H9 (cell line): Measurements from ENCODE around the gene MEN1. TPM values are rescaled to one million over a fixed set of nuclear protein-coding genes. Genes with fewer than 3 reads are reported as not detected.
A peak's percentile ranks its signal among the peaks of the same experiment; 100 is the strongest.

Source experiments
- DNase-seq: peaks from one replicate; pipeline ENCODE4 v3.0.0-alpha.2; 2017
- H2AFZ ChIP-seq: one replicate; pipeline ENCODE4 v1.6.1; 2013; ENCODE audit warnings: mild to moderate bottlenecking, low read length, control low read depth, moderate library complexity
- H2AK5ac ChIP-seq: 2 replicates; pipeline ENCODE4 v1.6.1; 2013; ENCODE audit warnings: low read length, control low read depth, mixed read lengths; ENCODE audit not compliant: insufficient read length
- H2BK120ac ChIP-seq: one replicate; pipeline ENCODE4 v1.6.1; 2013; ENCODE audit warnings: low read depth, mild to moderate bottlenecking, low read length, control low read depth, inconsistent platforms; ENCODE audit not compliant: poor library complexity, severe bottlenecking
- H2BK12ac ChIP-seq: 2 replicates; pipeline ENCODE4 v1.6.1; 2013; ENCODE audit warnings: low read length, control low read depth, mixed read lengths, low read depth; ENCODE audit not compliant: insufficient read length
- H2BK15ac ChIP-seq: 2 replicates; pipeline ENCODE4 v1.6.1; 2013; ENCODE audit warnings: low read depth, low read length, control low read depth
- H2BK20ac ChIP-seq: one replicate; pipeline ENCODE4 v1.6.1; 2013; ENCODE audit warnings: low read depth, mild to moderate bottlenecking, low read length, control low read depth, inconsistent platforms; ENCODE audit not compliant: poor library complexity, severe bottlenecking
- H2BK5ac ChIP-seq: 2 replicates; pipeline ENCODE4 v1.6.1; 2013; ENCODE audit warnings: low read length, control low read depth, mixed read lengths; ENCODE audit not compliant: insufficient read length
- H3K14ac ChIP-seq: 2 replicates; pipeline ENCODE4 v1.6.1; 2013; ENCODE audit warnings: low read length, control low read depth; ENCODE audit not compliant: insufficient read depth
- H3K18ac ChIP-seq: 2 replicates; pipeline ENCODE4 v1.6.1; 2013; ENCODE audit warnings: low read depth, mild to moderate bottlenecking, mixed read lengths, low read length, control low read depth; ENCODE audit not compliant: insufficient read length
- H3K23ac ChIP-seq: 2 replicates; pipeline ENCODE4 v1.6.1; 2013; ENCODE audit warnings: low read length, control low read depth, mixed read lengths, low read depth; ENCODE audit not compliant: insufficient read length
- H3K23me2 ChIP-seq: 2 replicates; pipeline ENCODE4 v1.6.1; 2013; ENCODE audit warnings: low read depth, mild to moderate bottlenecking, mixed read lengths, low read length, control low read depth; ENCODE audit not compliant: insufficient read length, poor library complexity, severe bottlenecking
- H3K27ac ChIP-seq: 2 replicates; pipeline ENCODE4 v1.5.1; 2013; ENCODE audit warnings: low read length, control low read depth, mixed read lengths, low read depth; ENCODE audit not compliant: insufficient read length
- H3K27me3 ChIP-seq: 2 replicates; pipeline ENCODE4 v1.6.1; 2013; ENCODE audit warnings: low read length, control low read depth, inconsistent platforms; ENCODE audit not compliant: insufficient read depth
- H3K4ac ChIP-seq: 2 replicates; pipeline ENCODE4 v1.6.1; 2013; ENCODE audit warnings: low read depth, mild to moderate bottlenecking, control low read depth, inconsistent platforms, low read length, moderate library complexity
- H3K4me1 ChIP-seq: 2 replicates; pipeline ENCODE4 v1.6.1; 2013; ENCODE audit warnings: low read length, control low read depth, inconsistent platforms; ENCODE audit not compliant: insufficient read depth
- H3K4me2 ChIP-seq: 2 replicates; pipeline ENCODE4 v1.6.1; 2013; ENCODE audit warnings: low read length, control low read depth, mixed read lengths; ENCODE audit not compliant: insufficient read length, insufficient read depth
- H3K56ac ChIP-seq: 2 replicates; pipeline ENCODE4 v1.6.1; 2013; ENCODE audit warnings: low read depth, mild to moderate bottlenecking, mixed read lengths, low read length, control low read depth; ENCODE audit not compliant: insufficient read length
- H3K79me1 ChIP-seq: 2 replicates; pipeline ENCODE4 v1.6.1; 2013; ENCODE audit warnings: low read depth, mild to moderate bottlenecking, moderate library complexity, low read length, control low read depth, inconsistent platforms; ENCODE audit not compliant: insufficient read depth, poor library complexity, severe bottlenecking
- H3K79me2 ChIP-seq: 2 replicates; pipeline ENCODE4 v1.6.1; 2013; ENCODE audit warnings: low read length, control low read depth, inconsistent platforms; ENCODE audit not compliant: insufficient read depth
- H3K9ac ChIP-seq: 2 replicates; pipeline ENCODE4 v1.6.1; 2013; ENCODE audit warnings: low read length, control low read depth, mixed read lengths; ENCODE audit not compliant: insufficient read length; ENCODE audit errors: extremely low read depth
- H3K9me3 ChIP-seq: one replicate; pipeline ENCODE4 v1.6.1; 2013; ENCODE audit warnings: low read depth, low read length, inconsistent platforms; ENCODE audit not compliant: control insufficient read depth
- H3T11ph ChIP-seq: one replicate; pipeline ENCODE4 v1.6.1; 2013; ENCODE audit warnings: mild to moderate bottlenecking, low read length, control low read depth, inconsistent platforms
- H4K20me1 ChIP-seq: one replicate; pipeline ENCODE4 v1.6.1; 2013; ENCODE audit not compliant: control insufficient read depth, insufficient read length, insufficient read depth
- H4K5ac ChIP-seq: 2 replicates; pipeline ENCODE4 v1.6.1; 2013; ENCODE audit warnings: low read depth, mild to moderate bottlenecking, mixed read lengths, low read length, control low read depth; ENCODE audit not compliant: insufficient read length
- H4K8ac ChIP-seq: replicated peaks from 2 replicates; pipeline ENCODE4 v1.6.1; 2013; ENCODE audit warnings: low read length, control low read depth, mixed read lengths, low read depth; ENCODE audit not compliant: insufficient read length
- H4K91ac ChIP-seq: 2 replicates; pipeline ENCODE4 v1.6.1; 2013; ENCODE audit warnings: low read depth, mild to moderate bottlenecking, moderate library complexity, mixed read lengths, low read length, control low read depth; ENCODE audit not compliant: insufficient read length
- H3K27ac Mint-ChIP-seq, 3 experiments: 2 replicates in 2 of 3; 3 replicates in 1 of 3; pipeline ENCODE4 v1.8.0; 2020 to 2021; ENCODE audit warnings: mixed read lengths in 3 of 3, mild to moderate bottlenecking in 1 of 3, moderate library complexity in 1 of 3
- H3K27me3 Mint-ChIP-seq: 2 replicates; pipeline ENCODE4 v1.8.0; 2021; ENCODE audit warnings: low read depth, mild to moderate bottlenecking, moderate library complexity, mixed read lengths
- H3K36me3 Mint-ChIP-seq, 3 experiments: 2 replicates in 2 of 3; 3 replicates in 1 of 3; pipeline ENCODE4 v1.8.0; 2020 to 2021; ENCODE audit warnings: low read depth in 3 of 3, mixed read lengths in 3 of 3; ENCODE audit not compliant: insufficient read depth in 1 of 3
- H3K4me1 Mint-ChIP-seq, 2 experiments: 2 replicates each; pipeline ENCODE4 v1.8.0; 2020; ENCODE audit warnings: mixed read lengths in 2 of 2
- H3K4me3 Mint-ChIP-seq, 2 experiments: 2 replicates in 1 of 2; 3 replicates in 1 of 2; pipeline ENCODE4 v1.8.0; 2020 to 2021; ENCODE audit warnings: mild to moderate bottlenecking in 2 of 2, mixed read lengths in 2 of 2, moderate library complexity in 1 of 2
- H3K9me3 Mint-ChIP-seq, 2 experiments: 2 replicates in 1 of 2; 3 replicates in 1 of 2; pipeline ENCODE4 v1.8.0; 2020; ENCODE audit warnings: mild to moderate bottlenecking in 2 of 2, mixed read lengths in 2 of 2, moderate library complexity in 1 of 2
- WGBS: extraction: QIAGEN DNeasy Blood & Tissue Kit; methylation state at CpG from one replicate; pipeline ENCODE4 v1.1.7; 2013; ENCODE audit warnings: missing lambda C conversion rate, low lambda C conversion rate, mixed read lengths; ENCODE audit not compliant: insufficient read length; ENCODE audit errors: extremely low coverage; 5-methylcytosine and 5-hydroxymethylcytosine counted together
- total RNA-seq: library from RNA; stranded (reverse); gene quantifications from 2 replicates; pipeline ENCODE4 v1.2.1, GENCODE V29; 2021
- TF ChIP-seq, protein P1 (sequence below): fragments of 200-600 bp; sonication (generic); conservative IDR thresholded peaks from 3 replicates; pipeline ENCODE4 v1.8.0; 2021; ENCODE audit warnings: antibody characterized with exemption, mild to moderate bottlenecking

MEN1 gene
- total RNA-seq, 1 experiment from 2014 or later = 49.9 TPM

DNA sequence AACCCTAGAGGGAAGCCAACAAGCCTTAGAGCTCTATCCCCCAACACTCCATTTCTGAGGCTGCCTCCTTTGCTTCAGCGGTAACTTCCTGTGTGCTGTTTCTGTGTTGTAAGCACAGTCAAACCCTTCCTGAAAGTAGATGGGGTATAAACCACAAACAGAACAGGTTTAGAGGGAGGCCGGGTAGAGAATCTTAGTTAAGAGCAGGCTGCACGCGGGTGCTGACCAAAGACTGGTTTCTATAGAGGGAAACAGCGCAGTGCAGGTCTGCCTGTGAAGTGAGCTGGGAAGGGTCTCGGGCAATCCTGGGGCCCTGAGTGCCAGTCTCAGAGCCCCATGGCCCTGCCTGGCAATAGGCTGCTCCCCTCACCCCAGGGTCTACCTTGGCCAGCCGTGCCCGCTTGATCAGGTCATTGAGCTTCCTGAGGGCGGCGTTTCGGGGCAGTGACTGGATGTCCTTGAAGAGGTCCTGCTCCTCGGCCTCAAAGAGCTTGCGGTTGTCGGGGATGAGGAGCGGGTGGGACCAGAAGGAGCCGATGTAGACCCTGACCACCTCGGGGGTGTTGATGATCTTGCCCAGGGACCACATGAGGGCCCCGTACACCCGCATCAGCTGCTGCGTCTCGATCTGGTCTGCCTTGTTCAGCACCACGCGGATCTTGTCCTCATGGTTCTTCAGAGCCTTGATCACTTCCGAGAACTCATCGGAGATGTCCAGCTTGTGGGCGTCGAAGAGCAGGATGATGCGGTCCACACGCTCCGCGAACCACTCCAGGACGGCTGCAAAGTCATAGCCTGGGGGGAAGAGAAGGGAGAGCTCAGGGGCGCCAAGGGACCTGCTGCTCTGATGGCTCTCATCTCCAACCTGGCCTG lies 49.4 kb upstream of the MEN1 start:
- no peaks in the 10 kb centered on the region for H3K27me3 Mint-ChIP-seq
- H2BK5ac ChIP-seq = no peak overlapping the region
- no peak overlapping the region for H3K4me3 Mint-ChIP-seq
- H2BK15ac ChIP-seq = no peak overlapping the region
- no peak overlapping the region for H2AFZ ChIP-seq
- H4K20me1 ChIP-seq = no peaks in the 10 kb centered on the region
- peaks cover 24 to 26% of the 10 kb centered on the region in 2 experiments for H3K4me1 Mint-ChIP-seq
- H3K9me3 Mint-ChIP-seq = no peaks in the 10 kb centered on the region
- H3K14ac ChIP-seq = no peak overlapping the region
- DNase-seq = no peak
- H2BK12ac ChIP-seq = no peak overlapping the region
- H2AK5ac ChIP-seq = no peak overlapping the region
- no peaks in the 10 kb centered on the region for H3K79me2 ChIP-seq
- H3K56ac ChIP-seq = no peak overlapping the region
- no peak overlapping the region for H3K27ac ChIP-seq
- H3K4me1 ChIP-seq = no peaks in the 10 kb centered on the region; the same call in 1 of the 2 replicates
- H3K4ac ChIP-seq = no peak overlapping the region
- H3K27ac Mint-ChIP-seq = peak overlapping the region in 2 of 3 experiments; percentile 53 to 77; a peak in 3 of 7 replicates
- no peak overlapping the region for H3K18ac ChIP-seq
- no CpG with 5 or more reads among the region's 33 CpGs for WGBS
- H3K4me2 ChIP-seq = no peak overlapping the region
- no peak overlapping the region for H3K23ac ChIP-seq
- H4K91ac ChIP-seq = no peak overlapping the region
- H3K9me3 ChIP-seq = no peaks in the 10 kb centered on the region
- no peaks in the 10 kb centered on the region for H3K23me2 ChIP-seq
- H3K36me3 Mint-ChIP-seq = peaks cover 0 to 11% (median 6%) of the 10 kb centered on the region in 3 experiments; a peak in 5 of 7 replicates
- H3K9ac ChIP-seq = no peak overlapping the region
- no peaks in the 10 kb centered on the region for H3K27me3 ChIP-seq
- no peak overlapping the region for H2BK20ac ChIP-seq
- H4K5ac ChIP-seq = no peak overlapping the region
- no peak overlapping the region for H3T11ph ChIP-seq
- H3K79me1 ChIP-seq = no peaks in the 10 kb centered on the region
- no peak overlapping the region for H4K8ac ChIP-seq
- TF ChIP-seq, protein P1, sequence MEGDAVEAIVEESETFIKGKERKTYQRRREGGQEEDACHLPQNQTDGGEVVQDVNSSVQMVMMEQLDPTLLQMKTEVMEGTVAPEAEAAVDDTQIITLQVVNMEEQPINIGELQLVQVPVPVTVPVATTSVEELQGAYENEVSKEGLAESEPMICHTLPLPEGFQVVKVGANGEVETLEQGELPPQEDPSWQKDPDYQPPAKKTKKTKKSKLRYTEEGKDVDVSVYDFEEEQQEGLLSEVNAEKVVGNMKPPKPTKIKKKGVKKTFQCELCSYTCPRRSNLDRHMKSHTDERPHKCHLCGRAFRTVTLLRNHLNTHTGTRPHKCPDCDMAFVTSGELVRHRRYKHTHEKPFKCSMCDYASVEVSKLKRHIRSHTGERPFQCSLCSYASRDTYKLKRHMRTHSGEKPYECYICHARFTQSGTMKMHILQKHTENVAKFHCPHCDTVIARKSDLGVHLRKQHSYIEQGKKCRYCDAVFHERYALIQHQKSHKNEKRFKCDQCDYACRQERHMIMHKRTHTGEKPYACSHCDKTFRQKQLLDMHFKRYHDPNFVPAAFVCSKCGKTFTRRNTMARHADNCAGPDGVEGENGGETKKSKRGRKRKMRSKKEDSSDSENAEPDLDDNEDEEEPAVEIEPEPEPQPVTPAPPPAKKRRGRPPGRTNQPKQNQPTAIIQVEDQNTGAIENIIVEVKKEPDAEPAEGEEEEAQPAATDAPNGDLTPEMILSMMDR = no peak
- no peak overlapping the region for H2BK120ac ChIP-seq
